Caco-2 (cell line): ENCODE results near the gene OR7D4. TPM values are rescaled to one million over a fixed set of nuclear protein-coding genes. Genes with fewer than 3 reads are reported as not detected.

Experiments used
- Bru-seq: library from RNA; stranded (reverse); fragments of 400-500 nt; gene quantifications from one replicate; lab custom pipeline; 2021; lab: Mats Ljungman, UMichigan
- BruChase-seq, 2 experiments: library from RNA; stranded (reverse); fragments of 400-500 nt; gene quantifications; one replicate each; lab custom pipeline; 2021; lab: Mats Ljungman, UMichigan
- BruUV-seq: library from RNA; stranded (reverse); fragments of 400-500 nt; replicated peaks from 2 replicates; lab custom pipeline; 2021; lab: Mats Ljungman, UMichigan
- CTCF ChIA-PET: fragments of 300-600 bp; sonication (Branson Sonifier 250); formaldehyde crosslinking; loops from one replicate; lab custom pipeline; 2022; ENCODE audit warnings: antibody characterized with exemption; lab: Charles Lee
- POLR2A ChIA-PET: fragments of 300-600 bp; sonication (Branson Sonifier 250); formaldehyde crosslinking; loops from one replicate; lab custom pipeline; 2022; ENCODE audit warnings: antibody characterized with exemption; lab: Charles Lee
- DNase-seq, 2 experiments: peaks; one replicate each; pipeline versions ENCODE4 v3.0.0 to v3.0.0-alpha.2; 2020 to 2022
- H3K27me3 ChIP-seq: replicated peaks from 2 replicates; pipeline ENCODE4 v1.6.0; 2011; ENCODE audit warnings: low read length; ENCODE audit not compliant: control insufficient read depth, insufficient read depth
- H3K36me3 ChIP-seq: 2 replicates; pipeline ENCODE4 v1.5.1; 2011; ENCODE audit warnings: low read length; ENCODE audit not compliant: control insufficient read depth, insufficient read depth
- H3K4me1 ChIP-seq: fragments of 250-450 bp; sonication (Bioruptor Pico); 2 replicates; pipeline ENCODE4 v1.5.1; 2020; ENCODE audit warnings: mild to moderate bottlenecking
- H3K4me3 ChIP-seq: 2 replicates; pipeline ENCODE4 v1.5.1; 2011; ENCODE audit warnings: low read depth, mild to moderate bottlenecking, control low read depth, low read length
- H3K9me3 ChIP-seq: fragments of 250-450 bp; sonication (Bioruptor Pico); 2 replicates; pipeline ENCODE4 v1.5.1; 2020; ENCODE audit warnings: mild to moderate bottlenecking, moderate library complexity
- H3K27ac Mint-ChIP-seq: one replicate; pipeline ENCODE4 v1.8.0; 2022; ENCODE audit warnings: mixed read lengths; ENCODE audit not compliant: unreplicated experiment
- H3K27me3 Mint-ChIP-seq: one replicate; pipeline ENCODE4 v1.8.0; 2022; ENCODE audit warnings: mixed read lengths; ENCODE audit not compliant: insufficient read depth, unreplicated experiment
- H3K36me3 Mint-ChIP-seq: one replicate; pipeline ENCODE4 v1.8.0; 2022; ENCODE audit warnings: mild to moderate bottlenecking, mixed read lengths; ENCODE audit not compliant: insufficient read depth, unreplicated experiment
- H3K4me1 Mint-ChIP-seq: one replicate; pipeline ENCODE4 v1.8.0; 2022; ENCODE audit warnings: low read depth, mixed read lengths; ENCODE audit not compliant: unreplicated experiment
- H3K4me3 Mint-ChIP-seq: one replicate; pipeline ENCODE4 v1.8.0; 2022; ENCODE audit warnings: mild to moderate bottlenecking, moderate library complexity, mixed read lengths; ENCODE audit not compliant: unreplicated experiment
- H3K9me3 Mint-ChIP-seq: one replicate; pipeline ENCODE4 v1.8.0; 2022; ENCODE audit warnings: mixed read lengths; ENCODE audit not compliant: unreplicated experiment
- intact Hi-C: fragments of 100-400 bp; cut with micrococcal nuclease; formaldehyde crosslinking; loops from one replicate; pipeline ENCODE4 v1.10.0; 2022; ENCODE audit not compliant: unreplicated experiment
- long read RNA-seq: library from polyadenylated mRNA; stranded (forward); transcript quantifications from one replicate; pipeline ENCODE4 v2.0.0, GENCODE V29; 2022
- total RNA-seq: library from RNA; stranded (reverse); gene quantifications from 2 replicates; pipeline ENCODE4 v1.2.3, GENCODE V29; 2022
- TF ChIP-seq, protein P1 (sequence below), 2 experiments: fragments of 200-600 bp in 1 of 2; IDR thresholded peaks; 1 replicate in 1 of 2; 2 replicates in 1 of 2; pipeline versions ENCODE4 v1.5.1 to v1.8.0; 2011 to 2022; ENCODE audit warnings: antibody characterized with exemption in 1 of 2, control low read depth in 1 of 2, inconsistent platforms in 1 of 2, low read depth in 1 of 2, low read length in 1 of 2, mild to moderate bottlenecking in 1 of 2, moderate library complexity in 1 of 2; ENCODE audit not compliant: insufficient read depth in 1 of 2, severe bottlenecking in 1 of 2, unreplicated experiment in 1 of 2

Gene OR7D4
- total RNA-seq = not detected in 2 replicates
- Bru-seq, nascent RNA = not detected
- not detected for BruChase-seq, experiment 1, labeled RNA remaining after a 2-hour chase
- BruChase-seq, experiment 2, labeled RNA remaining after a 6-hour chase = not detected
- long read RNA-seq = 0 reads

DNA sequence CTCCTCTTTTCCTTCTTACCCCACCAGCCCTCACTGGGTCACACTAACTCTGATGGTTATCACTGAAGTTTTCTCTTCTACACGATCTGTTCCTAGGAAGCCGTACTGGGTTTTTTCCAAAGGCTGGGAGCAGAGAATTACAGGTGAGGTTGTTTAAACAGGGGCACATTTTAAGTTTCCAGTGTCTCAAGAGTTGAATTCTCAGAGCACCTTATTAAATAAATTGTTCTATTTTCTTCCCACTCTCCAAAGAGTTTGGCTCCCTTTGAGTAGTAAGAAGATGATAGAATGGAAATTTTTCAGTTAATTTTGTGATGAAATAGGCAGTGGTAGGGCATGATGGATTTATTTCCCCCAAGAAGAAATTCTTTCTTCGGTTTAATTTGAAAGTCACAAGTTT is at the start of gene OR7D4:
TSS of gene OR7D4 (minus strand) at position 101 of the 400 bp plus-strand sequence. CDS start 4,752 bp downstream, outside the sequence.
- no TSS peak for BruUV-seq
- H3K27me3 ChIP-seq = no peaks in the 10 kb centered on the region
- Mint-ChIP-seq H3K27ac (no peak within 1 kb of the TSS), H3K27me3 (no peaks in the 10 kb centered on the region), H3K9me3 (peaks cover 19% of the 10 kb centered on the region), H3K4me3 (no peak within 1 kb of the TSS), H3K4me1 (no peaks in the 10 kb centered on the region), H3K36me3 (no peaks in the 10 kb centered on the region)
- H3K9me3 ChIP-seq = no peaks in the 10 kb centered on the region
- ChIA-PET POLR2A (no interaction called here), CTCF (no interaction called here)
- DNase-seq = no peak
- H3K4me1 ChIP-seq = no peaks in the 10 kb centered on the region
- H3K36me3 ChIP-seq = no peaks in the 10 kb centered on the region
- TF ChIP-seq, protein P1, sequence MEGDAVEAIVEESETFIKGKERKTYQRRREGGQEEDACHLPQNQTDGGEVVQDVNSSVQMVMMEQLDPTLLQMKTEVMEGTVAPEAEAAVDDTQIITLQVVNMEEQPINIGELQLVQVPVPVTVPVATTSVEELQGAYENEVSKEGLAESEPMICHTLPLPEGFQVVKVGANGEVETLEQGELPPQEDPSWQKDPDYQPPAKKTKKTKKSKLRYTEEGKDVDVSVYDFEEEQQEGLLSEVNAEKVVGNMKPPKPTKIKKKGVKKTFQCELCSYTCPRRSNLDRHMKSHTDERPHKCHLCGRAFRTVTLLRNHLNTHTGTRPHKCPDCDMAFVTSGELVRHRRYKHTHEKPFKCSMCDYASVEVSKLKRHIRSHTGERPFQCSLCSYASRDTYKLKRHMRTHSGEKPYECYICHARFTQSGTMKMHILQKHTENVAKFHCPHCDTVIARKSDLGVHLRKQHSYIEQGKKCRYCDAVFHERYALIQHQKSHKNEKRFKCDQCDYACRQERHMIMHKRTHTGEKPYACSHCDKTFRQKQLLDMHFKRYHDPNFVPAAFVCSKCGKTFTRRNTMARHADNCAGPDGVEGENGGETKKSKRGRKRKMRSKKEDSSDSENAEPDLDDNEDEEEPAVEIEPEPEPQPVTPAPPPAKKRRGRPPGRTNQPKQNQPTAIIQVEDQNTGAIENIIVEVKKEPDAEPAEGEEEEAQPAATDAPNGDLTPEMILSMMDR (IDR thresholded peaks at IDR 0.05; ENCODE audit: insufficient read depth in 1 of 2, low read depth in 1 of 2, low read length in 1 of 2, severe bottlenecking in 1 of 2, unreplicated experiment in 1 of 2) = no peak
- H3K4me3 ChIP-seq = no peak within 1 kb of the TSS
- intact Hi-C loops = no loop called here

DNA sequence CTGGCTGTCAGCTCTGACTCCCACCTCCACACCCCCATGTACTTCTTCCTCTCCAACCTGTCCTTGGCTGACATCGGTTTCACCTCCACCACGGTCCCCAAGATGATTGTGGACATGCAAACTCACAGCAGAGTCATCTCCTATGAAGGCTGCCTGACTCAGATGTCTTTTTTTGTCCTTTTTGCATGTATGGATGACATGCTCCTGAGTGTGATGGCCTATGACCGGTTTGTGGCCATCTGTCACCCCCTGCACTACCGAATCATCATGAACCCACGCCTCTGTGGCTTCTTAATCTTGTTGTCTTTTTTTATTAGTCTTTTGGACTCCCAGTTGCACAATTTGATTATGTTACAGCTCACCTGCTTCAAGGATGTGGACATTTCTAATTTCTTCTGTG is 31.8 kb upstream of the OR7D4 start:
- H3K4me3 Mint-ChIP-seq = no peak overlapping the region
- POLR2A ChIA-PET = no interaction called here
- H3K4me1 Mint-ChIP-seq = no peaks in the 10 kb centered on the region
- DNase-seq = no peak
- Histone ChIP-seq H3K27me3 (no peaks in the 10 kb centered on the region), H3K36me3 (no peaks in the 10 kb centered on the region), H3K9me3 (no peaks in the 10 kb centered on the region), H3K4me1 (no peaks in the 10 kb centered on the region), H3K4me3 (no peak overlapping the region)
- TF ChIP-seq, protein P1 (IDR thresholded peaks at IDR 0.05; ENCODE audit: insufficient read depth in 1 of 2, low read depth in 1 of 2, low read length in 1 of 2, severe bottlenecking in 1 of 2, unreplicated experiment in 1 of 2) = no peak
- no peak overlapping the region for H3K27ac Mint-ChIP-seq
- no peaks in the 10 kb centered on the region for H3K27me3 Mint-ChIP-seq
- no TSS peak for BruUV-seq
- CTCF ChIA-PET = no interaction called here
- H3K9me3 Mint-ChIP-seq = peaks cover 10% of the 10 kb centered on the region
- H3K36me3 Mint-ChIP-seq = no peaks in the 10 kb centered on the region
- intact Hi-C loops = no loop called here

DNA sequence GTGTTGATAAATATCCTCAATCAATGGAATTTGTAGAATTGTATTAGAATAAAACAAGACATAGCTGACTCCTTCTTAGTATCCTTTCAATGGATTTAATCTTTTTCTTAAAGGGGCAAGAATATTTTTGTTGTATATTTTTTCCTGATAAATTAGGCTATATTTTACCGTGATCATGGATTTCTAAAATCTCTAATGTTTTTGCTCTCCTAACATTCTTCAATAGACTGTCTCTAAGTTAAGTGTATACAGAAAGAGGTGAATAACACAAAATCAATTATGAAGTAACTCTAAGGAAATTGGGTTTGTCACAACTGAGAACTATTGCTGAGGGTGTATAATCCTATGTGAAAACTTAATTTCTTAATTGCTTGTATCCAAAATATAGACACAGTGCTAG is 31.2 kb upstream of the OR7D4 start, which contains the start of gene OR7E24:
TSS of gene OR7E24 (plus strand) at position 301 of the 400 bp plus-strand sequence. CDS start 114 bp downstream, outside the sequence.
- H3K36me3 Mint-ChIP-seq = no peaks in the 10 kb centered on the region
- ChIA-PET CTCF (no interaction called here), POLR2A (no interaction called here)
- no peaks in the 10 kb centered on the region for H3K4me1 ChIP-seq
- H3K4me1 Mint-ChIP-seq = no peaks in the 10 kb centered on the region
- no peak within 1 kb of the TSS for H3K27ac Mint-ChIP-seq
- no peak within 1 kb of the TSS for H3K4me3 Mint-ChIP-seq
- intact Hi-C loops = no loop called here
- no peaks in the 10 kb centered on the region for H3K27me3 Mint-ChIP-seq
- no peak for DNase-seq
- H3K9me3 Mint-ChIP-seq = peaks cover 10% of the 10 kb centered on the region
- no peaks in the 10 kb centered on the region for H3K36me3 ChIP-seq
- no peaks in the 10 kb centered on the region for H3K27me3 ChIP-seq
- TF ChIP-seq, protein P1 (IDR thresholded peaks at IDR 0.05; ENCODE audit: insufficient read depth in 1 of 2, low read depth in 1 of 2, low read length in 1 of 2, severe bottlenecking in 1 of 2, unreplicated experiment in 1 of 2) = no peak
- no peak within 1 kb of the TSS for H3K4me3 ChIP-seq
- no peaks in the 10 kb centered on the region for H3K9me3 ChIP-seq
- no TSS peak for BruUV-seq
